ENCODE results near the gene GRID1. TPM values are rescaled to one million over a fixed set of nuclear protein-coding genes. Genes with fewer than 3 reads are reported as not detected.

The GRID1 gene
- total and polyA plus RNA-seq, 9 of the 15 experiments (the other 6 are each of a cell fraction or from before 2014, with no cell fraction given) = 0.01 to 7.2 (median 1.2) TPM

GRCh38 chr10:86122646-86123045 lies 243.9 kb downstream of the GRID1 start (continued):
- TF ChIP-seq DEAF1 (CRISPR knock-in tag; IDR thresholded peaks at IDR 0.05) (no peak), SREBF2 (CRISPR knock-in tag; IDR thresholded peaks at IDR 0.05) (no peak), SRSF3 (IDR thresholded peaks at IDR 0.05; ENCODE audit: insufficient read depth, low read length) (no peak), SMARCA5 (IDR thresholded peaks at IDR 0.05) (no peak), NCOR1 (IDR thresholded peaks at IDR 0.05) (no peak), PBX2 (CRISPR knock-in tag; IDR thresholded peaks at IDR 0.05; ENCODE audit: low read depth) (no peak), PBX2 (tag; conservative IDR thresholded peaks at IDR 0.05; ENCODE audit: low read depth) (no peak), HNRNPK (IDR thresholded peaks at IDR 0.05; ENCODE audit: low read depth, low read length, poor library complexity, severe bottlenecking) (no peak)
